DND-41 (cell line): ENCODE measurements around the gene GATB.

Experiments
- EZH2 ChIP-seq: IDR thresholded peaks from 3 replicates; pipeline ENCODE4 v1.6.1; 2012; ENCODE audit warnings: borderline replicate concordance, low read depth, mild to moderate bottlenecking, moderate library complexity, low read length, inconsistent platforms; ENCODE audit not compliant: severe bottlenecking
- TF ChIP-seq, protein P1 (sequence below): IDR thresholded peaks from 2 replicates; pipeline ENCODE4 v1.5.1; 2012; ENCODE audit warnings: borderline replicate concordance, low read length, moderate library complexity, mild to moderate bottlenecking; ENCODE audit not compliant: poor library complexity, severe bottlenecking; ENCODE audit errors: extremely low read depth

- TF ChIP-seq EZH2, result no peak
- TF ChIP-seq, protein P1, sequence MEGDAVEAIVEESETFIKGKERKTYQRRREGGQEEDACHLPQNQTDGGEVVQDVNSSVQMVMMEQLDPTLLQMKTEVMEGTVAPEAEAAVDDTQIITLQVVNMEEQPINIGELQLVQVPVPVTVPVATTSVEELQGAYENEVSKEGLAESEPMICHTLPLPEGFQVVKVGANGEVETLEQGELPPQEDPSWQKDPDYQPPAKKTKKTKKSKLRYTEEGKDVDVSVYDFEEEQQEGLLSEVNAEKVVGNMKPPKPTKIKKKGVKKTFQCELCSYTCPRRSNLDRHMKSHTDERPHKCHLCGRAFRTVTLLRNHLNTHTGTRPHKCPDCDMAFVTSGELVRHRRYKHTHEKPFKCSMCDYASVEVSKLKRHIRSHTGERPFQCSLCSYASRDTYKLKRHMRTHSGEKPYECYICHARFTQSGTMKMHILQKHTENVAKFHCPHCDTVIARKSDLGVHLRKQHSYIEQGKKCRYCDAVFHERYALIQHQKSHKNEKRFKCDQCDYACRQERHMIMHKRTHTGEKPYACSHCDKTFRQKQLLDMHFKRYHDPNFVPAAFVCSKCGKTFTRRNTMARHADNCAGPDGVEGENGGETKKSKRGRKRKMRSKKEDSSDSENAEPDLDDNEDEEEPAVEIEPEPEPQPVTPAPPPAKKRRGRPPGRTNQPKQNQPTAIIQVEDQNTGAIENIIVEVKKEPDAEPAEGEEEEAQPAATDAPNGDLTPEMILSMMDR, result no peak
These were observed 9.3 kb upstream of the GATB start for GRCh38 chr4:151770154-151770553.
